ENCODE data around the gene CRLF2. TPM values are rescaled to one million over a fixed set of nuclear protein-coding genes. Genes with fewer than 3 reads are reported as not detected.

CRLF2 gene
- total RNA-seq, 1 experiment from 2014 or later, result 0.34 TPM

DNA sequence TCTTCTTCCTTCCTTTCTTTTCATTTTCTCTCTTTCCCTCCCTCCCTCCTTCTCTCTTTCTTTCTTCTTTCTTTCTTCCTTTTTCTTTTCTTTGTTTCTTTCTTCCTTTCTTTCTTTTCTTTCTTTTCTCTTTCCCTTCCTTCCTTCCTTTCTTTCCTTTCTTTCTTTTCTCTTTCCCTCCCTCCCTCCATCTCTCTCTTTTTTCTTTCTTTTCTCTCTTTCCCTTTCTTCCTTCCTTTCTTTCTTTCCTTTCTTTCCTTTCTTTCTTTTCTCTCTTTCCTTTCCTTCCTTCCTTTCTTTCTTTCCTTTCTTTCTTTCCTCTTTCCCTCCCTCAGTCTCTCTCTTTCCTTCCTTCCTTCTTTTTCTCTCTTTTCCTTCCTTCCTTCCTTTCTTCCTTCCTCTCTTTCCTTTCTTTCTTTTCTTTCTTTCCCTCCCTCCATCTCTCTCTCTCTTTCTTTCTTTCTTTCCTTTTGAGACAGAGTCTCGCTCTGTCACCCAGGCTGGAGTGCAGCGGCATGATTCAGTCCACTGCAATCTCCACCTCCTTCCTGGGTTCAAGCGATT, 44.4 kb downstream of the CRLF2 start:
- Histone ChIP-seq H3K79me2 (ENCODE audit: insufficient read depth, low read length) (no peaks in the 10 kb centered on the region), H3K27ac (ENCODE audit: low read depth, low read length) (no peak overlapping the region), H3K9me2 (ENCODE audit: insufficient read depth) (no peaks in the 10 kb centered on the region), H3K9me3 (ENCODE audit: control insufficient read depth in 1 of 2, insufficient read depth in 1 of 2, low read depth in 1 of 2, low read length in 2 of 2) (no peaks in the 10 kb centered on the region), H4K20me1 (ENCODE audit: insufficient read depth) (no peaks in the 10 kb centered on the region), H3K4me3 (replicated peaks in 1 of 2; ENCODE audit: low read depth in 1 of 2, low read length in 2 of 2) (no peak overlapping the region), H3K4me1 (ENCODE audit: control insufficient read depth in 1 of 2, insufficient read depth in 2 of 2, low read length in 2 of 2) (no peaks in the 10 kb centered on the region), H2AFZ (ENCODE audit: low read depth, low read length, poor library complexity, severe bottlenecking) (no peak overlapping the region), H3K36me3 (ENCODE audit: control insufficient read depth in 1 of 2, insufficient read depth in 2 of 2, low read length in 2 of 2) (no peaks in the 10 kb centered on the region), H3K27me3 (ENCODE audit: insufficient read depth, low read length) (no peaks in the 10 kb centered on the region), H3K9ac (ENCODE audit: low read length) (no peak overlapping the region), H3K4me2 (ENCODE audit: low read length) (no peak overlapping the region)
- CTCF ChIA-PET, result no interaction called here
- ATAC-seq (no peak), DNase-seq (ENCODE audit: low read depth, low spot score) (no peak)
- POLR2A ChIA-PET, result no interaction called here
- TF ChIP-seq, protein P1, sequence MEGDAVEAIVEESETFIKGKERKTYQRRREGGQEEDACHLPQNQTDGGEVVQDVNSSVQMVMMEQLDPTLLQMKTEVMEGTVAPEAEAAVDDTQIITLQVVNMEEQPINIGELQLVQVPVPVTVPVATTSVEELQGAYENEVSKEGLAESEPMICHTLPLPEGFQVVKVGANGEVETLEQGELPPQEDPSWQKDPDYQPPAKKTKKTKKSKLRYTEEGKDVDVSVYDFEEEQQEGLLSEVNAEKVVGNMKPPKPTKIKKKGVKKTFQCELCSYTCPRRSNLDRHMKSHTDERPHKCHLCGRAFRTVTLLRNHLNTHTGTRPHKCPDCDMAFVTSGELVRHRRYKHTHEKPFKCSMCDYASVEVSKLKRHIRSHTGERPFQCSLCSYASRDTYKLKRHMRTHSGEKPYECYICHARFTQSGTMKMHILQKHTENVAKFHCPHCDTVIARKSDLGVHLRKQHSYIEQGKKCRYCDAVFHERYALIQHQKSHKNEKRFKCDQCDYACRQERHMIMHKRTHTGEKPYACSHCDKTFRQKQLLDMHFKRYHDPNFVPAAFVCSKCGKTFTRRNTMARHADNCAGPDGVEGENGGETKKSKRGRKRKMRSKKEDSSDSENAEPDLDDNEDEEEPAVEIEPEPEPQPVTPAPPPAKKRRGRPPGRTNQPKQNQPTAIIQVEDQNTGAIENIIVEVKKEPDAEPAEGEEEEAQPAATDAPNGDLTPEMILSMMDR (IDR thresholded peaks at IDR 0.05 in 2 of 3, conservative IDR thresholded peaks at IDR 0.05 in 1 of 3; ENCODE audit: borderline replicate concordance in 1 of 3, insufficient read depth in 1 of 3, low read depth in 2 of 3, low read length in 2 of 3), result no peak
- TF ChIP-seq ZNF274 (IDR thresholded peaks at IDR 0.05; ENCODE audit: low read depth, low read length) (no peak), POLR2AphosphoS5 (IDR thresholded peaks at IDR 0.05; ENCODE audit: low read depth, low read length) (no peak), EGR1 (IDR thresholded peaks at IDR 0.05; ENCODE audit: low read depth) (no peak), FOSL1 (IDR thresholded peaks at IDR 0.05; ENCODE audit: low read depth) (no peak), CBX3 (IDR thresholded peaks at IDR 0.05; ENCODE audit: low read depth) (no peak), EZH2 (IDR thresholded peaks at IDR 0.05) (no peak), EZH2phosphoT487 (IDR thresholded peaks at IDR 0.05; ENCODE audit: borderline replicate concordance) (no peak), RAD21 (IDR thresholded peaks at IDR 0.05; ENCODE audit: low read depth) (no peak), ELF1 (IDR thresholded peaks at IDR 0.05; ENCODE audit: borderline replicate concordance, low read depth) (no peak), SP1 (IDR thresholded peaks at IDR 0.05; ENCODE audit: low read depth) (no peak), ZFX (IDR thresholded peaks at IDR 0.05) (no peak), SIN3A (IDR thresholded peaks at IDR 0.05; ENCODE audit: low read depth) (no peak), CEBPB (IDR thresholded peaks at IDR 0.05; ENCODE audit: low read depth) (no peak)
- TF ChIP-seq, protein P2, sequence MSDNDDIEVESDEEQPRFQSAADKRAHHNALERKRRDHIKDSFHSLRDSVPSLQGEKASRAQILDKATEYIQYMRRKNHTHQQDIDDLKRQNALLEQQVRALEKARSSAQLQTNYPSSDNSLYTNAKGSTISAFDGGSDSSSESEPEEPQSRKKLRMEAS (IDR thresholded peaks at IDR 0.05), result no peak
- TF ChIP-seq, protein P3, sequence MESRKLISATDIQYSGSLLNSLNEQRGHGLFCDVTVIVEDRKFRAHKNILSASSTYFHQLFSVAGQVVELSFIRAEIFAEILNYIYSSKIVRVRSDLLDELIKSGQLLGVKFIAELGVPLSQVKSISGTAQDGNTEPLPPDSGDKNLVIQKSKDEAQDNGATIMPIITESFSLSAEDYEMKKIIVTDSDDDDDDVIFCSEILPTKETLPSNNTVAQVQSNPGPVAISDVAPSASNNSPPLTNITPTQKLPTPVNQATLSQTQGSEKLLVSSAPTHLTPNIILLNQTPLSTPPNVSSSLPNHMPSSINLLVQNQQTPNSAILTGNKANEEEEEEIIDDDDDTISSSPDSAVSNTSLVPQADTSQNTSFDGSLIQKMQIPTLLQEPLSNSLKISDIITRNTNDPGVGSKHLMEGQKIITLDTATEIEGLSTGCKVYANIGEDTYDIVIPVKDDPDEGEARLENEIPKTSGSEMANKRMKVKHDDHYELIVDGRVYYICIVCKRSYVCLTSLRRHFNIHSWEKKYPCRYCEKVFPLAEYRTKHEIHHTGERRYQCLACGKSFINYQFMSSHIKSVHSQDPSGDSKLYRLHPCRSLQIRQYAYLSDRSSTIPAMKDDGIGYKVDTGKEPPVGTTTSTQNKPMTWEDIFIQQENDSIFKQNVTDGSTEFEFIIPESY (IDR thresholded peaks at IDR 0.05; ENCODE audit: extremely low read depth, insufficient replicate concordance, low read length), result no peak
- RAD21 ChIA-PET (ENCODE audit: low non-redundant PET in 1 of 2, low total read pairs in 2 of 2, uncharacterized antibody in 2 of 2, unreplicated experiment in 2 of 2), result no interaction called here
- no TSS peak for BruUV-seq (replicated peaks)
- intact Hi-C loops (cut with micrococcal nuclease), result no loop called here
